Lower lobe of right lung (tissue), 2 donors: ENCODE data around the gene DNM3. TPM values are rescaled to one million over a fixed set of nuclear protein-coding genes. Genes with fewer than 3 reads are reported as not detected.

Experiments used
- ATAC-seq, 2 donors: fragments of 200-7000 bp; cut with Tn5 transposase; one replicate each; pipeline ENCODE4 v1.9.1; 2020 to 2022; ENCODE audit warnings: mild to moderate bottlenecking in 2 of 2, moderate library complexity in 2 of 2
- DNase-seq: peaks from one replicate; pipeline ENCODE4 v3.0.0-alpha.2; 2020
- H3K27ac ChIP-seq: fragments of 200-600 bp; one replicate; pipeline ENCODE4 v1.8.0; 2022
- H3K27me3 ChIP-seq: fragments of 200-600 bp; one replicate; pipeline ENCODE4 v1.8.0; 2022; ENCODE audit warnings: low read depth
- H3K36me3 ChIP-seq: fragments of 200-600 bp; one replicate; pipeline ENCODE4 v1.8.0; 2022; ENCODE audit warnings: mild to moderate bottlenecking
- H3K4me1 ChIP-seq: fragments of 200-600 bp; one replicate; pipeline ENCODE4 v1.8.0; 2022
- H3K4me3 ChIP-seq: fragments of 200-600 bp; one replicate; pipeline ENCODE4 v1.8.0; 2022; ENCODE audit warnings: mild to moderate bottlenecking
- H3K9me3 ChIP-seq: fragments of 200-600 bp; one replicate; pipeline ENCODE4 v1.8.0; 2022
- CTCF ChIP-seq: fragments of 200-600 bp; IDR thresholded peaks from one replicate; pipeline ENCODE4 v1.8.0; 2022; ENCODE audit warnings: antibody characterized with exemption, mild to moderate bottlenecking
- intact Hi-C: fragments of 100-400 bp; cut with DNase I; formaldehyde crosslinking; loops from one replicate; pipeline ENCODE4 v1.11.0; 2022
- total RNA-seq: library from RNA; stranded (reverse); fragmentation: NEBNext Ultra II Directional; extraction: Animal tissue kit (Norgen Biotek cat#: 25700); gene quantifications from one replicate; pipeline ENCODE4 v1.2.1, GENCODE V29; 2021
- donor health status: DM: no; HTN: yes; CAD: no; lungs with severe emphysema.

Gene DNM3
- total RNA-seq, 1 donor from 2014 or later = 12.4 TPM

- Histone ChIP-seq H3K27me3 (no peaks in the 10 kb centered on the region), H3K9me3 (no peaks in the 10 kb centered on the region), H3K36me3 (no peaks in the 10 kb centered on the region), H3K27ac (no peak overlapping the region), H3K4me3 (no peak overlapping the region), H3K4me1 (no peaks in the 10 kb centered on the region)
- TF ChIP-seq CTCF = no peak
- DNase-seq (no peak), ATAC-seq (no peak)
- intact Hi-C loops = no loop called here
Measured at GRCh38 chr1:172121081-172121717, 279.9 kb downstream of the DNM3 start.

GRCh38 chr1:172122381-172122780 lies 281.1 kb downstream of the DNM3 start:
- no peaks in the 10 kb centered on the region for H3K9me3 ChIP-seq
- H3K4me1 ChIP-seq = no peaks in the 10 kb centered on the region
- H3K27me3 ChIP-seq = no peaks in the 10 kb centered on the region
- TF ChIP-seq CTCF = no peak
- ATAC-seq (no peak), DNase-seq (no peak)
- no peak overlapping the region for H3K27ac ChIP-seq
- intact Hi-C loops = no loop called here
- H3K36me3 ChIP-seq = no peaks in the 10 kb centered on the region
- H3K4me3 ChIP-seq = no peak overlapping the region

DNA sequence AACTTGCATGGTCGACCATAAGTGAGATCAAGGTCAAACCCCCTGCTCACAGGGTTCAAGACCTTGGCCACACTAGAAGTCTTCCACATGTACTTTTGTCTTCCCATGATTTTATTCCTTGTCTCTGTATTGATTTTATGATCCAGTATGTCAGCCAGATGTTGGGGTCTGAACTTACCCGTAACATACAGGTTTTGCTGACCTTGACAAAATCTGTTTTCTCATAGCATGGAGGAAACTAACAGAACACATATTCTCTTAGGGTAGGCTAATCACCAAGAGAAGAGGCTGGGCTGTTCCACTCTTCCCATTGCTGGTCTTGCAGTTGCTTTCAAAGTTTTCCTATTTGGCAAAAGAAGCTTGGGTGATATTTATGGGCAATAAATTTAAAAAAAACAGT lies 284.0 kb downstream of the DNM3 start:
- intact Hi-C loops = no loop called here
- H3K4me3 ChIP-seq = no peak overlapping the region
- no peaks in the 10 kb centered on the region for H3K4me1 ChIP-seq
- no peaks in the 10 kb centered on the region for H3K27me3 ChIP-seq
- H3K27ac ChIP-seq = no peak overlapping the region
- no peaks in the 10 kb centered on the region for H3K36me3 ChIP-seq
- ATAC-seq (no peak), DNase-seq (no peak)
- no peaks in the 10 kb centered on the region for H3K9me3 ChIP-seq
- no peak for TF ChIP-seq CTCF

GRCh38 chr1:172125812-172126430 lies 284.6 kb downstream of the DNM3 start:
- Histone ChIP-seq H3K27ac (no peak overlapping the region), H3K9me3 (no peaks in the 10 kb centered on the region), H3K4me3 (no peak overlapping the region), H3K27me3 (no peaks in the 10 kb centered on the region), H3K36me3 (no peaks in the 10 kb centered on the region), H3K4me1 (no peaks in the 10 kb centered on the region)
- no peak for TF ChIP-seq CTCF
- DNase-seq = no peak
- ATAC-seq = no peak
- intact Hi-C loops = no loop called here

GRCh38 chr1:172132836-172133235 lies 291.5 kb downstream of the DNM3 start:
- H3K27me3 ChIP-seq = no peaks in the 10 kb centered on the region
- no peak for TF ChIP-seq CTCF
- no peak overlapping the region for H3K27ac ChIP-seq
- DNase-seq (no peak), ATAC-seq (no peak)
- intact Hi-C loops = no loop called here
- H3K4me3 ChIP-seq = no peak overlapping the region
- H3K4me1 ChIP-seq = no peaks in the 10 kb centered on the region
- no peaks in the 10 kb centered on the region for H3K36me3 ChIP-seq
- no peaks in the 10 kb centered on the region for H3K9me3 ChIP-seq
